ENCODE data around the gene PPP2R3A.
"Not testable (repeated sequence)": the region's sequence is repeated elsewhere in the genome, so short reads cannot be mapped to it uniquely, and the experiment has no call there.

PPP2R3A gene

DNA sequence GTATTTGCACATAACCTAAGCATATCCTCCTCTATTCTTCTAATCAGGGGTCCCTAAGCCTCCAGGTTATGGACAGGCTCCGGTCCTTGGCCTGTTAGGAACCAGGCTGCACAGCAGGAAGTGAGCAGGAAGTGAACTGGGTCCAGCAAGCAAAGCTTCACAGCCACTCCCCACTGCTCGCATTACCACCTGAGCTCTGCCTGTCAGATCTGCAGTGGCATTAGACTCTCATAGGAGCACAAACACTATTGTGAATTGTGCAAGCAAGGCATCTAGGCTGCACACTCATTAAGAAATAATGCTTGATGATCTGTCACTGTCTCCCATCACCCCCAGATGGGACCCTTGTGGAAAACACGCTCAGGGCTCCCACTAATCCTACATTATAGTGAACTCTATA lies 220.8 kb downstream of the PPP2R3A start:
- H3K4me3 ChIP-seq (ENCODE audit: low read depth, low read length), result no peak overlapping the region
- H3K27me3 ChIP-seq (ENCODE audit: control insufficient read depth, insufficient read depth, low read length), result no peaks in the 10 kb centered on the region
- H3K4me2 ChIP-seq (ENCODE audit: low read length), result no peak overlapping the region
- H3K27ac ChIP-seq, result no peak overlapping the region
- H3K36me3 ChIP-seq (ENCODE audit: control insufficient read depth, insufficient read depth, low read length), result no peaks in the 10 kb centered on the region
- H3K79me2 ChIP-seq, result peaks cover 84% of the 10 kb centered on the region
- no peak for TF ChIP-seq CTCF (IDR thresholded peaks at IDR 0.05)
- peaks cover 16% of the 10 kb centered on the region for H3K4me1 ChIP-seq
- H2AFZ ChIP-seq, result no peak overlapping the region
- H3K9ac ChIP-seq, result no peak overlapping the region
- H3K9me3 ChIP-seq (ENCODE audit: control insufficient read depth, low read length), result no peaks in the 10 kb centered on the region

- Histone ChIP-seq H3K4me1 (peaks cover 16% of the 10 kb centered on the region), H3K79me2 (peaks cover 85% of the 10 kb centered on the region), H3K9me3 (ENCODE audit: control insufficient read depth, low read length) (no peaks in the 10 kb centered on the region), H3K4me3 (ENCODE audit: low read depth, low read length) (no peak overlapping the region), H3K27ac (no peak overlapping the region), H3K36me3 (ENCODE audit: control insufficient read depth, insufficient read depth, low read length) (no peaks in the 10 kb centered on the region), H2AFZ (no peak overlapping the region), H3K27me3 (ENCODE audit: control insufficient read depth, insufficient read depth, low read length) (no peaks in the 10 kb centered on the region), H3K9ac (no peak overlapping the region), H3K4me2 (ENCODE audit: low read length) (no peak overlapping the region)
- TF ChIP-seq CTCF (IDR thresholded peaks at IDR 0.05), result no peak
Measured at GRCh38 chr3:136186846-136187245, 221.3 kb downstream of the PPP2R3A start.

DNA sequence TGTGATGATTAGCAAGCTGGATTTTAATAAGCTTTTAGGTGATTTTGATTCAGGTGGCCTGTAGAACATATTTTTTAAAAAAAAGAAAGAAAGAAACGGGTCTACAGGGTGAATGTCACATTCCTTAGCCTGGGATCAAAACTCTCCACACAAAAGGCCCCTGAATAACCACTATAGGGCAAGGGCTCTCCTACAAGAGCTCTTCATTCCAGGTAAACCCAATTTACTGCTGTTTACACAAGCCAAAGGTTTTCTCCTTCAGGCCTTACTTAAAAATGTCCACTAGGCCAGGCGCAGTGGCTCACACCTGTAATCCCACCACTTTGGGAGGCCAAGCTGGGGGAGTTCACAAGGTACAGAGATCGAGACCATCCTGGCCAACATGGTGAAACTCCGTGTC lies 222.3 kb downstream of the PPP2R3A start:
- Histone ChIP-seq H3K4me2 (ENCODE audit: low read length) (no peak overlapping the region), H3K9ac (no peak overlapping the region), H3K27ac (no peak overlapping the region), H3K79me2 (peaks cover 86% of the 10 kb centered on the region), H3K27me3 (ENCODE audit: control insufficient read depth, insufficient read depth, low read length) (no peaks in the 10 kb centered on the region), H2AFZ (no peak overlapping the region), H3K4me1 (peaks cover 16% of the 10 kb centered on the region), H3K36me3 (ENCODE audit: control insufficient read depth, insufficient read depth, low read length) (no peaks in the 10 kb centered on the region), H3K9me3 (ENCODE audit: control insufficient read depth, low read length) (no peaks in the 10 kb centered on the region), H3K4me3 (ENCODE audit: low read depth, low read length) (no peak overlapping the region)
- TF ChIP-seq CTCF (IDR thresholded peaks at IDR 0.05), result no peak

GRCh38 chr3:136189043-136189442 lies 223.5 kb downstream of the PPP2R3A start:
- H3K36me3 ChIP-seq (ENCODE audit: control insufficient read depth, insufficient read depth, low read length), result no peaks in the 10 kb centered on the region
- no peak overlapping the region for H3K4me2 ChIP-seq (ENCODE audit: low read length)
- no peaks in the 10 kb centered on the region for H3K9me3 ChIP-seq (ENCODE audit: control insufficient read depth, low read length)
- H2AFZ ChIP-seq, result no peak overlapping the region
- H3K4me3 ChIP-seq (ENCODE audit: low read depth, low read length), result no peak overlapping the region
- H3K79me2 ChIP-seq, result peaks cover 84% of the 10 kb centered on the region
- H3K27me3 ChIP-seq (ENCODE audit: control insufficient read depth, insufficient read depth, low read length), result no peaks in the 10 kb centered on the region
- TF ChIP-seq CTCF (IDR thresholded peaks at IDR 0.05), result no peak
- no peak overlapping the region for H3K9ac ChIP-seq
- H3K4me1 ChIP-seq, result peaks cover 16% of the 10 kb centered on the region
- H3K27ac ChIP-seq, result no peak overlapping the region

- no peak overlapping the region for H3K4me2 ChIP-seq (ENCODE audit: low read length)
- no peak overlapping the region for H3K4me3 ChIP-seq (ENCODE audit: low read depth, low read length)
- H2AFZ ChIP-seq, result no peak overlapping the region
- H3K27ac ChIP-seq, result no peak overlapping the region
- H3K4me1 ChIP-seq, result peaks cover 16% of the 10 kb centered on the region
- H3K27me3 ChIP-seq (ENCODE audit: control insufficient read depth, insufficient read depth, low read length), result no peaks in the 10 kb centered on the region
- no peaks in the 10 kb centered on the region for H3K9me3 ChIP-seq (ENCODE audit: control insufficient read depth, low read length)
- no peak overlapping the region for H3K9ac ChIP-seq
- peaks cover 85% of the 10 kb centered on the region for H3K79me2 ChIP-seq
- H3K36me3 ChIP-seq (ENCODE audit: control insufficient read depth, insufficient read depth, low read length), result no peaks in the 10 kb centered on the region
- no peak for TF ChIP-seq CTCF (IDR thresholded peaks at IDR 0.05)
Measured at GRCh38 chr3:136189859-136190617, 224.5 kb downstream of the PPP2R3A start.

- H3K4me1 ChIP-seq, result peaks cover 18% of the 10 kb centered on the region
- not testable (repeated sequence) for H3K9ac ChIP-seq
- peak overlapping the region; percentile 80 for H3K4me3 ChIP-seq (ENCODE audit: low read depth, low read length)
Measured at GRCh38 chr3:136192195-136192594, 226.7 kb downstream of the PPP2R3A start.

More at GRCh38 chr3:136192195-136192594, 226.7 kb downstream of the PPP2R3A start:
- not testable (repeated sequence) for H2AFZ ChIP-seq; H3K9me3 ChIP-seq (ENCODE audit: control insufficient read depth, low read length); H3K27me3 ChIP-seq (ENCODE audit: control insufficient read depth, insufficient read depth, low read length); H3K36me3 ChIP-seq (ENCODE audit: control insufficient read depth, insufficient read depth, low read length); H3K27ac ChIP-seq
- H3K79me2 ChIP-seq, result peaks cover 70% of the 10 kb centered on the region
- H3K4me2 ChIP-seq (ENCODE audit: low read length), result peak overlapping the region; percentile 81

Data from parathyroid adenoma (tissue), 2 donors.